H7 (cell line): ENCODE data around the gene GREM2. TPM values are rescaled to one million over a fixed set of nuclear protein-coding genes. Genes with fewer than 3 reads are reported as not detected.

Experiments
- DNase-seq: peaks from one replicate; pipeline ENCODE4 v3.0.0; 2012
- H3K27me3 ChIP-seq: 2 replicates; pipeline ENCODE4 v1.6.0; 2011; ENCODE audit warnings: mild to moderate bottlenecking, low read length; ENCODE audit not compliant: control insufficient read depth, insufficient read depth
- H3K36me3 ChIP-seq: replicated peaks from 2 replicates; pipeline ENCODE4 v1.5.1; 2011; ENCODE audit warnings: low read length; ENCODE audit not compliant: control insufficient read depth, insufficient read depth
- H3K4me3 ChIP-seq: 2 replicates; pipeline ENCODE4 v1.5.1; 2011; ENCODE audit warnings: low read depth, mild to moderate bottlenecking, control low read depth, low read length, moderate library complexity; ENCODE audit not compliant: insufficient read depth
- total RNA-seq: library from RNA; depleted of rRNA; stranded (reverse); fragments of >200 nt; shearing (Covaris generic); gene quantifications from 2 replicates; pipeline ENCODE4 v1.2.3, GENCODE V29; 2014

GREM2 gene
- total RNA-seq, 1 experiment from 2014 or later = 1.0 TPM

DNA sequence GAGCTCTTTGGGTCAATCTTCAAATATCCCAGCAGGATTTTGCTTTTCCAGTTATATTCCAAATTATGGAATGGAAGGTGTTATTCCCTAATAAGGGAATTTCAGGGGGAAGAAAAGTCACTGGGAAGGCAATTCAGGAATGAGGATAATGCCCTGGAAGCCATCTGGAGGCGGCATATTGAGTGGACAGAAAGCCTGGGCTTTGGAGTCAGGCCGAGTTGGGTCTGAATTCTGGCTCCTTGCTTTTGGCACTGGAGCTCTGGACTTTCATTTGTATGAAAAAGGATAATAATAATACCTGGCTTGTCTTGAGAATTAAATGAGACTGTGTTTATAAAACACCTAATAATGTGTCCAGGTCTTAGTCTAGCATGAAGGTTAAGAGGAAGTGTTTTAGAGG is 16.5 kb downstream of the GREM2 start:
- no peak for DNase-seq
- H3K27me3 ChIP-seq = no peaks in the 10 kb centered on the region
- no peaks in the 10 kb centered on the region for H3K36me3 ChIP-seq
- H3K4me3 ChIP-seq = no peak overlapping the region

GRCh38 chr1:240591564-240591963 is 20.4 kb downstream of the GREM2 start:
- H3K27me3 ChIP-seq = no peaks in the 10 kb centered on the region
- no peak overlapping the region for H3K4me3 ChIP-seq
- no peaks in the 10 kb centered on the region for H3K36me3 ChIP-seq
- DNase-seq = no peak

GRCh38 chr1:240591078-240591477 is 20.9 kb downstream of the GREM2 start:
- Histone ChIP-seq H3K27me3 (no peaks in the 10 kb centered on the region), H3K36me3 (no peaks in the 10 kb centered on the region), H3K4me3 (no peak overlapping the region)
- DNase-seq = no peak

DNA sequence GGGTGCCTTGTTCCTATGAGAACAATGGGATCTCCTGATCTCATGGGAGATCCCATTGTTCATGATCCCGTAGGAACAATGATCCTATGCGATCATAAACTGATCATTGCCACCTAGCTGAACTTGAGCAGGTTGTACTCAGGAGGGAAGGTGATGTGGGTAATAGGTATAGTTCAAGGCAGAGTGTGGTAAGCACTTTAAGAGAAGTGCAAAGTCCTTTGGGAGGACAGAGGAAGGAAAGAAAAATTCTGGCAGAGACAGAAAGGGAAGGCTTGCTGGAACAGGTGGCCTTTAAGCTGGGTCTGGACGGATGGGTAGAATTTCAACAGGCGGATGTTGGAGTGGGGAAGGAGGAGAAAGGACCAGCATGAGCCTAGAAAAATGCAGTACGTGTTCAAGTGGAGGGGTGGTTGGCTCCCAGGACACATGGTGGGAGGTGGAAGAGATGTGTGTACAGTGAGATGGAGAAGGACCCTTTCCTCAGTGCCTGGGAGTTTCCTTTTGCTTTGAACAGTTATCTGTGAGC is 22.3 kb downstream of the GREM2 start:
- Histone ChIP-seq H3K4me3 (no peak overlapping the region), H3K36me3 (no peaks in the 10 kb centered on the region), H3K27me3 (no peaks in the 10 kb centered on the region)
- DNase-seq = no peak

DNA sequence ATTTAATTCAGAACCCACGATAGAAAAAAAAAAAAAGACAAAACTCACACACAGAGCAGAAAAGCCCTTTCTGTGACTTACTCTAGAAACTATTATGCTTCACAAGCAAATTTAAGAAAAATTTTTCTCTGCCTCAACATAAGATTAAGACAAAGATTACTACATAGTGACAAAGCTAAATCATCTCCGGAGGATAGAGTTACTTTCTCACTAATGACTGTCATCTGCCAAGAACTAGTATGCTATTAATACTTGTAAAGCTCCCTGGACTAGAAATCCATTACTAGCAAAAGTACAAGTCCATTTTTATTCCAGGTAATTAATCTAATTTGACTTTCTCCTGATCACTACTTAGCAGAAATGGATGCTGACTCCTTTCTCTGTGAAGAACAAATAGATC is 25.9 kb downstream of the GREM2 start:
- H3K36me3 ChIP-seq = no peaks in the 10 kb centered on the region

GRCh38 chr1:240582953-240583352 is 29.0 kb downstream of the GREM2 start:
- H3K36me3 ChIP-seq = no peaks in the 10 kb centered on the region
- DNase-seq = no peak
- no peaks in the 10 kb centered on the region for H3K27me3 ChIP-seq
- H3K4me3 ChIP-seq = no peak overlapping the region

More for the DNA sequence above, 25.9 kb downstream of the GREM2 start:
- DNase-seq = no peak
- H3K4me3 ChIP-seq = no peak overlapping the region
- no peaks in the 10 kb centered on the region for H3K27me3 ChIP-seq

- no peaks in the 10 kb centered on the region for H3K27me3 ChIP-seq
- H3K4me3 ChIP-seq = no peak overlapping the region
Measured at GRCh38 chr1:240579511-240579910, 32.4 kb downstream of the GREM2 start.

GRCh38 chr1:240577095-240577494 is 34.9 kb downstream of the GREM2 start:
- no peak for DNase-seq
- H3K27me3 ChIP-seq = no peaks in the 10 kb centered on the region
- H3K36me3 ChIP-seq = no peaks in the 10 kb centered on the region
- H3K4me3 ChIP-seq = no peak overlapping the region

More at GRCh38 chr1:240579511-240579910, 32.4 kb downstream of the GREM2 start:
- DNase-seq = no peak
- no peaks in the 10 kb centered on the region for H3K36me3 ChIP-seq

- H3K4me3 ChIP-seq = no peak overlapping the region
- no peaks in the 10 kb centered on the region for H3K27me3 ChIP-seq
- no peaks in the 10 kb centered on the region for H3K36me3 ChIP-seq
- no peak for DNase-seq
Measured at GRCh38 chr1:240575981-240576662, 35.8 kb downstream of the GREM2 start.

DNA sequence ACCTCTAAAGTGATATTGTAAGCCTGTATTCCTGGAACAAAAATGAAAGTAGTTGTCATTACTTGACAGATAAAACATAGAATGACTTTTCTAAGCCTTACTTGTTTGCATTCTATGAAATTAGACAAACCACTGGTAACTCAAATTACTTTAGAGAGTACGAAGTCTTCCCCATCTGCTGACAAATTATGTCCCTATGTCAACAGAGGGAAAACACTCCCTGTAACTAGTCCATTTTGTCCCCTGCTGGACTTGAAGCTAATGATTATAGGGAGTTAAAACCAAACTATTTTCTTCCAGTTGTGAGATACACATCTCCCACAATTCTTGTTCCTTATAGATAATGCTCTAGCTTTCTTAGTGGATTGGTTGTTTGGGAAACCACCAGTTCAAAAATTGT is 39.6 kb downstream of the GREM2 start:
- H3K4me3 ChIP-seq = no peak overlapping the region
- no peaks in the 10 kb centered on the region for H3K36me3 ChIP-seq
- no peaks in the 10 kb centered on the region for H3K27me3 ChIP-seq
- no peak for DNase-seq

DNA sequence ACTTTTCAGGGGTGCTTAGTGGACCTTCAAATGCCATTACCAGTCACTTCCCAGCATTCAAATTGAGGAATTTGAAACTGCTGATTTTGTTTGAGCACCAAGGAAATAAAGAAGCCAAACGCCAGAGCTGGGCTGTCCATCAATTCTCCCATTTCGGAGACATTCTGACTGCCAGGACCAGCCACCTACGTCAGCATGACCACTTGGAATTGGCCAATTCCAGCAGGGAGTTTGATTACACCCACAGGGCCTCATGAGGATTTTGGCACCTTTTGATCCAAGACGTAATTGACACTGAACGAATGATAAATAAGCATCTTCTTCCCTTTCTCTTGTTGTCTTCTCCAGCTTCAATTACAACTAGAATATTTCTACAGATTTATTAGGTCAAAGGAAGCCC is 40.2 kb downstream of the GREM2 start:
- DNase-seq = no peak

GRCh38 chr1:240567066-240567465 is 44.9 kb downstream of the GREM2 start:
- DNase-seq = no peak
- Histone ChIP-seq H3K36me3 (no peaks in the 10 kb centered on the region), H3K4me3 (no peak overlapping the region), H3K27me3 (no peaks in the 10 kb centered on the region)

More for the DNA sequence above, 40.2 kb downstream of the GREM2 start:
- no peaks in the 10 kb centered on the region for H3K36me3 ChIP-seq
- H3K27me3 ChIP-seq = no peaks in the 10 kb centered on the region
- H3K4me3 ChIP-seq = no peak overlapping the region

- Histone ChIP-seq H3K4me3 (no peak overlapping the region), H3K36me3 (no peaks in the 10 kb centered on the region), H3K27me3 (no peaks in the 10 kb centered on the region)
- DNase-seq = no peak
Measured at GRCh38 chr1:240562779-240563178, 49.2 kb downstream of the GREM2 start.

DNA sequence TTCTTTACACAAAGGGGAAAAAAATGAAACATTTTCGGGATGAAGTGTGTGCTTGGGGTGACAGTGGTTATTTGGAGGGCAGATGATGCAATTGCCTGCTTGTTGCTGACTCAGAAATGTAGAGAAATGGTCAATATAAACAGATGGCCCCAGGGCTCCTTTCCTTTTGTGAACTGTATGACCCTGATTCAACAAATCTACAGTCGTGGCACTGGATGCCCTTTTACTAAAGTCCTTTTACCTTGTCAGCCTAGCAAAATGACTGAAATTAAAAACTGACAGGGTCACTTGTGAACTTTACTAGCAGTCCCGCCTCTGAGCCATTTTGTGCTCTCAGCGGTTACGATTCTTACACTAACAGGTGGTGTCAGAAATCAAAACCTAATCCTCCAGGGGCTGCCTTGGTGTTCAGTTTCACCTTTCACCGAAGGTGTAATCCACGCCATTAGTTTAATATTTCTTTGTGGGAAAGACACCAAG is 49.8 kb downstream of the GREM2 start:
- no peak for DNase-seq

GRCh38 chr1:240559781-240560180 is 52.2 kb downstream of the GREM2 start:
- Histone ChIP-seq H3K27me3 (no peaks in the 10 kb centered on the region), H3K4me3 (no peak overlapping the region), H3K36me3 (no peaks in the 10 kb centered on the region)
- no peak for DNase-seq

More for the DNA sequence above, 49.8 kb downstream of the GREM2 start:
- Histone ChIP-seq H3K27me3 (no peaks in the 10 kb centered on the region), H3K4me3 (no peak overlapping the region), H3K36me3 (no peaks in the 10 kb centered on the region)
